Upper lobe of right lung (tissue), 1 donor: Measurements from ENCODE around the gene DCUN1D1. TPM values are rescaled to one million over a fixed set of nuclear protein-coding genes. Genes with fewer than 3 reads are reported as not detected.

Experiments
- ATAC-seq: fragments of 200-7000 bp; cut with Tn5 transposase; one replicate; pipeline ENCODE4 v1.9.1; 2020; ENCODE audit warnings: mild to moderate bottlenecking, moderate library complexity
- DNase-seq: peaks from one replicate; pipeline ENCODE4 v3.0.0-alpha.2; 2020
- H3K27ac ChIP-seq: fragments of 200-600 bp; one replicate; pipeline ENCODE4 v1.8.0; 2022
- H3K27me3 ChIP-seq: fragments of 200-600 bp; one replicate; pipeline ENCODE4 v1.8.0; 2022; ENCODE audit warnings: mild to moderate bottlenecking
- H3K36me3 ChIP-seq: fragments of 200-600 bp; one replicate; pipeline ENCODE4 v1.8.0; 2022
- H3K4me1 ChIP-seq: fragments of 200-600 bp; one replicate; pipeline ENCODE4 v1.8.0; 2022
- H3K4me3 ChIP-seq: fragments of 200-600 bp; one replicate; pipeline ENCODE4 v1.8.0; 2022; ENCODE audit warnings: mild to moderate bottlenecking
- H3K9me3 ChIP-seq: fragments of 200-600 bp; one replicate; pipeline ENCODE4 v1.8.0; 2022
- CTCF ChIP-seq: fragments of 200-600 bp; IDR thresholded peaks from one replicate; pipeline ENCODE4 v1.8.0; 2022; ENCODE audit warnings: antibody characterized with exemption
- intact Hi-C: fragments of 100-400 bp; cut with DNase I; formaldehyde crosslinking; loops from one replicate; pipeline ENCODE4 v1.11.0; 2022
- long read RNA-seq: library from polyadenylated mRNA; unstranded; transcript quantifications from one replicate; pipeline ENCODE4 v2.0.0, GENCODE V29; 2021
- total RNA-seq: library from RNA; stranded (reverse); fragmentation: NEBNext Ultra II Directional; extraction: Animal tissue kit (Norgen Biotek cat#: 25700); gene quantifications from one replicate; pipeline ENCODE4 v1.2.1, GENCODE V29; 2021
- donor health status: DM: no; HTN: yes; CAD: no; lungs with severe emphysema.

The DCUN1D1 gene
- 49.9 TPM for total RNA-seq
- long read RNA-seq, full-length matches to known transcripts = 29 of 49 reads
- long read RNA-seq, partial matches to known transcripts = 10 of 49 reads
- long read RNA-seq, other reads (novel, unspliced or antisense) = 10 of 49 reads

- peak; percentile 97 for ATAC-seq
- no peak for TF ChIP-seq CTCF
- Histone ChIP-seq H3K27ac (peak within 1 kb of the TSS; percentile 89), H3K36me3 (no peaks in the 10 kb centered on the region), H3K4me3 (peak within 1 kb of the TSS; percentile 74), H3K4me1 (peaks cover 19% of the 10 kb centered on the region), H3K27me3 (no peaks in the 10 kb centered on the region), H3K9me3 (no peaks in the 10 kb centered on the region)
- intact Hi-C loops = no loop called here
- DNase-seq = peak; percentile 96
These were observed at the start of gene DCUN1D1 for GRCh38 chr3:182980204-182981037. Gene DCUN1D1 (minus strand): TSS chr3:182980538. CDS start chr3:182980489, 49 bp downstream.

- intact Hi-C loops = no loop called here
- DNase-seq (no peak), ATAC-seq (no peak)
- H3K36me3 ChIP-seq = peaks cover 67% of the 10 kb centered on the region
- H3K4me3 ChIP-seq = no peak overlapping the region
- no peak overlapping the region for H3K27ac ChIP-seq
- no peak for TF ChIP-seq CTCF
- H3K9me3 ChIP-seq = no peaks in the 10 kb centered on the region
- H3K27me3 ChIP-seq = no peaks in the 10 kb centered on the region
- H3K4me1 ChIP-seq = no peaks in the 10 kb centered on the region
These were observed 48.1 kb upstream of the DCUN1D1 start for GRCh38 chr3:183028416-183028815.

- no peak for ATAC-seq
- no peak overlapping the region for H3K27ac ChIP-seq
- no peaks in the 10 kb centered on the region for H3K27me3 ChIP-seq
- H3K36me3 ChIP-seq = peaks cover 60% of the 10 kb centered on the region
- DNase-seq = no peak
- no peak for TF ChIP-seq CTCF
- H3K4me1 ChIP-seq = no peaks in the 10 kb centered on the region
- intact Hi-C loops = no loop called here
- no peaks in the 10 kb centered on the region for H3K9me3 ChIP-seq
- no peak overlapping the region for H3K4me3 ChIP-seq
These were observed 46.9 kb upstream of the DCUN1D1 start for GRCh38 chr3:183027276-183027675.

- no peak for ATAC-seq
- no peak for DNase-seq
- no peak for TF ChIP-seq CTCF
- H3K9me3 ChIP-seq = no peaks in the 10 kb centered on the region
- H3K27me3 ChIP-seq = no peaks in the 10 kb centered on the region
- intact Hi-C loops = no loop called here
- no peak overlapping the region for H3K27ac ChIP-seq
- no peak overlapping the region for H3K4me3 ChIP-seq
- H3K36me3 ChIP-seq = peaks cover 67% of the 10 kb centered on the region
- H3K4me1 ChIP-seq = no peaks in the 10 kb centered on the region
These were observed 42.7 kb upstream of the DCUN1D1 start for GRCh38 chr3:183022936-183023516.

GRCh38 chr3:183018421-183019192, 38.3 kb upstream of the DCUN1D1 start:
- Histone ChIP-seq H3K4me3 (no peak overlapping the region), H3K36me3 (peaks cover 72% of the 10 kb centered on the region), H3K9me3 (no peaks in the 10 kb centered on the region), H3K4me1 (no peaks in the 10 kb centered on the region), H3K27ac (no peak overlapping the region), H3K27me3 (no peaks in the 10 kb centered on the region)
- TF ChIP-seq CTCF = no peak
- intact Hi-C loops = no loop called here
- DNase-seq (no peak), ATAC-seq (no peak)
